Calu3 (cell line): Measurements from ENCODE around the gene TSR3. TPM values are rescaled to one million over a fixed set of nuclear protein-coding genes. Genes with fewer than 3 reads are reported as not detected.

Experiments
- BruUV-seq: library from RNA; stranded (reverse); fragments of 400-500 nt; replicated peaks from 2 replicates; lab custom pipeline; 2021; lab: Mats Ljungman, UMichigan
- CTCF ChIA-PET: fragments of 300-600 bp; sonication (Branson Sonifier 250); formaldehyde crosslinking; loops from one replicate; lab custom pipeline; 2022; ENCODE audit warnings: antibody characterized with exemption; lab: Charles Lee
- DNase-seq: peaks from one replicate; pipeline ENCODE4 v3.0.0; 2022
- H3K27ac Mint-ChIP-seq: one replicate; pipeline ENCODE4 v1.8.0; 2022; ENCODE audit warnings: mixed read lengths; ENCODE audit not compliant: unreplicated experiment
- H3K27me3 Mint-ChIP-seq: one replicate; pipeline ENCODE4 v1.8.0; 2022; ENCODE audit warnings: mixed read lengths; ENCODE audit not compliant: unreplicated experiment
- H3K36me3 Mint-ChIP-seq: one replicate; pipeline ENCODE4 v1.8.0; 2022; ENCODE audit warnings: mild to moderate bottlenecking, moderate library complexity, mixed read lengths; ENCODE audit not compliant: insufficient read depth, unreplicated experiment
- H3K4me1 Mint-ChIP-seq: one replicate; pipeline ENCODE4 v1.8.0; 2022; ENCODE audit warnings: mild to moderate bottlenecking, low read depth, mixed read lengths; ENCODE audit not compliant: unreplicated experiment
- H3K4me3 Mint-ChIP-seq: one replicate; pipeline ENCODE4 v1.8.0; 2022; ENCODE audit warnings: mild to moderate bottlenecking, low read depth, moderate library complexity, mixed read lengths; ENCODE audit not compliant: unreplicated experiment
- H3K9me3 Mint-ChIP-seq: one replicate; pipeline ENCODE4 v1.8.0; 2022; ENCODE audit warnings: low read depth, mixed read lengths; ENCODE audit not compliant: unreplicated experiment
- intact Hi-C: fragments of 100-400 bp; cut with micrococcal nuclease; formaldehyde crosslinking; loops from one replicate; pipeline ENCODE4 v1.10.0; 2022; ENCODE audit not compliant: unreplicated experiment
- total RNA-seq: library from RNA; stranded (reverse); gene quantifications from 2 replicates; pipeline ENCODE4 v1.2.3, GENCODE V29; 2022
- TF ChIP-seq, protein P1 (sequence below): fragments of 200-600 bp; IDR thresholded peaks from one replicate; pipeline ENCODE4 v1.8.0; 2022; ENCODE audit warnings: antibody characterized with exemption; ENCODE audit not compliant: unreplicated experiment

The TSR3 gene
- total RNA-seq, 1 experiment from 2014 or later: 59.4 TPM

DNA sequence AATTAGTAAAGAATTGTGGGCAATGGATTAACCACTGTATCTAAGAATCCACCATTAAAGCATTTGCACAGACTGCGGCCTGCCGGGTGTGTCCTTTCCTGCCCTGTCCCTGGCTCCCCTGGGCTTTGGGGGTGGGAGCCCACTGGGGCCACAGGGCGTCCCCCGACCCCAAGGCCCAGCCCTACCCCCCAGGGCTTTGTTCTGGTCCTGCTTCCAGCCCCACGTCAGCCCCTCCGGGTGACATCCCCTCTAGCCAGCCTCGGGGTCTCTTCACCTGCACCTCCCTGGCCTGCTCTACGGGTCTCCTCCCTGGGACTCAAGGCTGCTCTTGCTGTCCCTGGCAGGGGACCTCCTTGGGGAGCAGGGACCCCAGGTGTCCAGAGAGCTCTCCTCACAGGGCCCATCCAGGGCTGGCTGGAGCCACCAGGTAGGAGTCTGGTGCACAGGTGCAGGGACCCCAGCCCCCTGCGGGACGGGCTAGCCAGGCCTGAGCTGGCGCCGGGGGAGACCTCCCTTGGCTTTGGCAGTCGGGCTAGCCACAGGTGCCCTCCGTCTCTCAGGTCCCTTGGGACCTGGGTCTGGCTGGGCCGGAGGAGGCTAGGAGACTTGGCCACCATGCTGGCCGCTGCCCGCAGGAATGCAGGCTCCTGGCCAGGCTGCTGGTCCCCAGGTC, 24.6 kb downstream of the TSR3 start:
- CTCF ChIA-PET: interaction anchor here (1.1 kb wide), 1 partner anchor 18 kb away, joined by 3 read pairs; the partner anchor contains the start of gene UBE2I
- no peaks in the 10 kb centered on the region for H3K9me3 Mint-ChIP-seq
- no peak overlapping the region for H3K27ac Mint-ChIP-seq
- TF ChIP-seq, protein P1, sequence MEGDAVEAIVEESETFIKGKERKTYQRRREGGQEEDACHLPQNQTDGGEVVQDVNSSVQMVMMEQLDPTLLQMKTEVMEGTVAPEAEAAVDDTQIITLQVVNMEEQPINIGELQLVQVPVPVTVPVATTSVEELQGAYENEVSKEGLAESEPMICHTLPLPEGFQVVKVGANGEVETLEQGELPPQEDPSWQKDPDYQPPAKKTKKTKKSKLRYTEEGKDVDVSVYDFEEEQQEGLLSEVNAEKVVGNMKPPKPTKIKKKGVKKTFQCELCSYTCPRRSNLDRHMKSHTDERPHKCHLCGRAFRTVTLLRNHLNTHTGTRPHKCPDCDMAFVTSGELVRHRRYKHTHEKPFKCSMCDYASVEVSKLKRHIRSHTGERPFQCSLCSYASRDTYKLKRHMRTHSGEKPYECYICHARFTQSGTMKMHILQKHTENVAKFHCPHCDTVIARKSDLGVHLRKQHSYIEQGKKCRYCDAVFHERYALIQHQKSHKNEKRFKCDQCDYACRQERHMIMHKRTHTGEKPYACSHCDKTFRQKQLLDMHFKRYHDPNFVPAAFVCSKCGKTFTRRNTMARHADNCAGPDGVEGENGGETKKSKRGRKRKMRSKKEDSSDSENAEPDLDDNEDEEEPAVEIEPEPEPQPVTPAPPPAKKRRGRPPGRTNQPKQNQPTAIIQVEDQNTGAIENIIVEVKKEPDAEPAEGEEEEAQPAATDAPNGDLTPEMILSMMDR: no peak
- DNase-seq: no peak
- no TSS peak for BruUV-seq
- H3K4me1 Mint-ChIP-seq: peaks cover 8% of the 10 kb centered on the region
- no peaks in the 10 kb centered on the region for H3K27me3 Mint-ChIP-seq
- H3K4me3 Mint-ChIP-seq: no peak overlapping the region
- intact Hi-C loops: no loop called here
- H3K36me3 Mint-ChIP-seq: peaks cover 62% of the 10 kb centered on the region

DNA sequence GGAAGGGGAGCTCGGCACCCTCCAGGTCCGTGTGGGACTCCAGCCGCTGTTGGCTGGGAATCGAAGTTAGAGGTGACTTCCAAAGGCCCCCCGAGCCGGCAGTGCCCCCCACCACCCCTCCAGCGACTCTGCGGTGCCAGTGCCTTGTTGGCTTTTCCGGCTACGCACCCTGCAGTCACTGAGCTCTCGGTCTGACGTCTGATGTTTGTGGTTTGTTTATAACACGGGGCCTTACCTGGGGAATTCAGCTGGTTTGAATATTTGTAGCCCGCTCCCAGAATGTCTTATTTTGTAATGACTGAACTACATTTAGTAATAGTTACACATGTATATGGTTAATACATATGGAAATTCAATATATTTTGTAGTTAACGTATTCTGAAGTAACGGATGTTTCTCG, 25.3 kb downstream of the TSR3 start:
- no peak overlapping the region for H3K4me3 Mint-ChIP-seq
- intact Hi-C loops: no loop called here

DNA sequence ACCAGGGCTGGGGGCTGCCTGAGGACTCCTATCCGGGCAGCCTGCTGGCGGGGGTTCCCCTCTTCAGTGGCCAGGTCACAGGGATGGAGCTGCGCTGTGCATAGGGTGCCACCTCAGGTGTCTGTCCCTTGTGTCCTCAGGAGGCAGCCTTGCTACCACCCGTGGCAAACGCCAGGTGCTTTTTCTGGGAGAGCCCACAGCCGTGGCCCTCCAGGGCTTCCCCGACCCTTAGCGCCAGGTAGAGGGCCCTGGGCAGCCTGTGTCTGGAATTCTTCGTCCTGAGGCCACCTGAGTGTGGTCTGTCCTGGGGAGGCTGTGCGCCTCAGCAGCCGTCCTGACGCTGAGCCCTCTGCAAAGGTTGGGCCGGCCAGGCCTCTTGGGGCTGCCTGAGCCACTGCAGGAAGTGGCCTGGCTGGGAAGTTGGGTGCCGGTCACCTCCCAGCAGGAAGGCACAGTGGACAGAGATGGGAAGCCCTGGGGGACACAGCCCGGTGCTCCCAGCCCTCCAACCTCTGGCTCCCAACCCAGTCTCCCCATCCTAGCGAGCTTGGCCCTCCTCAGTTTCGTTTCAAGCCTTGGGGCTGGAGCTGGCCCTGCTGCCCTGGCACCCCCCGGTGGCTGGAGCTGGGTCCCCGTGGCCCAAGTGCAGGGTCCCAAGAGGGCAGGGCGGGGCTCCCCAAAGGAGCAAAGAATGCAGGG, 25.9 kb downstream of the TSR3 start:
- BruUV-seq: no TSS peak
- Mint-ChIP-seq H3K36me3 (peaks cover 61% of the 10 kb centered on the region), H3K4me3 (no peak overlapping the region), H3K27ac (no peak overlapping the region), H3K4me1 (no peaks in the 10 kb centered on the region), H3K27me3 (no peaks in the 10 kb centered on the region), H3K9me3 (no peaks in the 10 kb centered on the region)
- no peak for DNase-seq
- intact Hi-C loops: no loop called here
- TF ChIP-seq, protein P1: no peak
- CTCF ChIA-PET: interaction anchor here (1.1 kb wide), 1 partner anchor 16 kb away, joined by 3 read pairs; the partner anchor contains the start of gene UBE2I

More for the DNA sequence above, 25.3 kb downstream of the TSR3 start:
- TF ChIP-seq, protein P1: no peak
- DNase-seq: no peak
- Mint-ChIP-seq H3K27ac (no peak overlapping the region), H3K27me3 (no peaks in the 10 kb centered on the region), H3K4me1 (peaks cover 3% of the 10 kb centered on the region), H3K36me3 (peaks cover 59% of the 10 kb centered on the region), H3K9me3 (no peaks in the 10 kb centered on the region)
- CTCF ChIA-PET: interaction anchor here (1.1 kb wide), 1 partner anchor 17 kb away, joined by 3 read pairs; the partner anchor contains the start of gene UBE2I
- BruUV-seq: no TSS peak

DNA sequence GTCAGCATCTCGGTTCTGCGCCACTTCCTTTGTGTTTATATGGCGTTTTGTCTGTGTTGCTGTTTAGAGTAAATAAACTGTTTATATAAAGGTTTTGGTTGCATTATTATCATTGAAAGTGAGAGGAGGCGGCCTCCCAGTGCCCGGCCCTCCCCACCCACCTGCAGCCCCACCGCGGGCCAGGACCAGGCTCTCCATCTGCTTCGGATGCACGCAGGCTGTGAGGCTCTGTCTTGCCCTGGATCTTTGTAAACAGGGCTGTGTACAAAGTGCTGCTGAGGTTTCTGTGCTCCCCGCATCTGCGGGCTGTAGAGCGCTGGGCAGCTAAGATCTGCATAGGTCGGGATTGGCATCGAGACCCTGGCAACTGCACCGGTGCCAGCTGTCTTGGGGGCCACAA, 26.4 kb downstream of the TSR3 start:
- no peaks in the 10 kb centered on the region for H3K27me3 Mint-ChIP-seq
- BruUV-seq: no TSS peak
- intact Hi-C loops: no loop called here
- H3K36me3 Mint-ChIP-seq: peaks cover 66% of the 10 kb centered on the region
- CTCF ChIA-PET: no interaction called here
- TF ChIP-seq, protein P1: no peak
- no peaks in the 10 kb centered on the region for H3K9me3 Mint-ChIP-seq
- no peak overlapping the region for H3K27ac Mint-ChIP-seq
- DNase-seq: no peak
- H3K4me3 Mint-ChIP-seq: no peak overlapping the region
- no peaks in the 10 kb centered on the region for H3K4me1 Mint-ChIP-seq
